ENCODE measurements around the gene RAPGEF5. TPM values are rescaled to one million over a fixed set of nuclear protein-coding genes. Genes with fewer than 3 reads are reported as not detected.

The RAPGEF5 gene
- total RNA-seq, 2 experiments from 2014 or later, result 0.60 to 0.69 TPM

DNA sequence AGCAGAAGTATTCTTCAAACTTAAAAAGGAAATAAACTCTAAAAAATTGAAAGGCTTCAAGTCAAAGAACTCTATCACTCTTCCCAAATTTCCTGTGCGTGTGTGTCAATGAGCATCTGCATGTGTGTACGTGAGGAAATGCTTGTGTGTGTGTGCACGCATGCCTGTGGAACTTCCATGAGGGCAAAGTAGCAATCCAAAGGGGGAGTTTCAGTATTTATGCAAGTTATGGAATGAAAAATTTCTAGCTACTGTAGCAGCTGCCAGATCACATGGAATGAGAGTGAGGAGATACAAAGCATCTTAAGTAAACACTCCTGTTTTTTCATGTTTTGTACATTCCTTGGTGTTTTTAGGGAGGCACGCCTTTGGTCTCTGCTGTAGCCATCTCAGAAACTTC, 152.6 kb downstream of the RAPGEF5 start:
- Mint-ChIP-seq H3K4me3 (no peak overlapping the region), H3K27me3 (peaks cover 9% of the 10 kb centered on the region), H3K9me3 (no peaks in the 10 kb centered on the region), H3K36me3 (ENCODE audit: low read depth) (no peaks in the 10 kb centered on the region), H3K4me1 (no peaks in the 10 kb centered on the region), H3K27ac (no peak overlapping the region)
- ChIA-PET CTCF (no interaction called here), POLR2A (no interaction called here)
- no peak for DNase-seq

DNA sequence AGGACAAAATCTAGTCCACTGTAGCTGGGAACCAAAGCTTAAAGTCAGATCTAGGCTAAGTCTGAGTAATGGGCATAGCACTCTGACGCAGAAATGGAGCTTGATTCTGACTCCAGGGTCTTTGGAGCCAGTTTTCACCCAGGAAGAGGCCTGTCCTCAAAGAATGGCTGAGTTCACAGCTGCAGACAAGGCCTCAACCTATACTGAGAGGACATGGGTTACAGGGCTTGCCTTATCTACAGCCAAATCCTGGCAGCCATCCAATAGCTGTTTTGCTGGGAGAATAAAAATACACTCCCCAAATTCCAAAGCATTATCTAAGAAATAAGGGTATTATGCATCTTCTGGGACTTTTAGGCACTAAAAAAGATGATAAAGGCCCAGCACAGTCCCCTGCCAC, 154.8 kb downstream of the RAPGEF5 start:
- no peaks in the 10 kb centered on the region for H3K9me3 Mint-ChIP-seq
- H3K27me3 Mint-ChIP-seq, result peaks cover 8% of the 10 kb centered on the region
- DNase-seq, result no peak
- ChIA-PET CTCF (interaction anchor here (1.1 kb wide), 1 partner anchor 9 kb away, joined by 3 read pairs; no protein-coding TSS in a partner anchor), POLR2A (no interaction called here)
- H3K4me3 Mint-ChIP-seq, result no peak overlapping the region
- no peaks in the 10 kb centered on the region for H3K4me1 Mint-ChIP-seq
- no peak overlapping the region for H3K27ac Mint-ChIP-seq
- no peaks in the 10 kb centered on the region for H3K36me3 Mint-ChIP-seq (ENCODE audit: low read depth)

DNA sequence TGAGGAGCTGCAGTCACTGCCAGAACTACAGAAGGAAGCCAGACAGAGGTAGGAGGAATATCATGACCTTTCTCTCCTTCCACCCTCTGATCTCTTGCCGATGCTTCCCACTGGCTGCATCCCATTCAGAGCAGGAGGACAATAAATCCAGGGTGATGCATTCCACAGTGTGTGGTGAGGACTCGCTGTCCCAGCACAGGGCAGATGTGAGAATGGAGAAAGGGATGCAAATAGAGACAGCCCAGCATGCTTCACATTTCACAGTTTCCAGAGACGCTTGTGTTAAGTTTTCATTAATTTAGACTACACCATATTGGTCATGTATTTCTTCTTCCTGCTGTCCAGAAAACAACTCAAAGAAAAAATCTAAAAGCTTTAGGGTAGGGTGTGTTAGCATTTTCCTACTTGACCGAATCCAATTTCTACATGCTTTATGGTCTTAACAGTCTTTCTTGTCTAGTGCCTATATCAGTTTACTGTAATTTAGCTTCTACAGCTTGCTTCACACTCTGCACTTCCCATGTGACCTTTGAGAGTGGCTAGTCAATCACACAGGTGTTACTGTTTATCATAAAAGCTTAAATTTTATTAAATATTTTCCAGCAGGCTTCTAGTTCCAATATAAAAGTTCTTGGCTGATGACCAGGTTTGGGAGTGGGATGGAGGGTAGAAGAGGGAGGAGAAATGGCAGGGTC, 155.6 kb downstream of the RAPGEF5 start:
- no peaks in the 10 kb centered on the region for H3K9me3 Mint-ChIP-seq
- no peak for DNase-seq
- peaks cover 8% of the 10 kb centered on the region for H3K27me3 Mint-ChIP-seq
- no peaks in the 10 kb centered on the region for H3K4me1 Mint-ChIP-seq
- H3K36me3 Mint-ChIP-seq (ENCODE audit: low read depth), result no peaks in the 10 kb centered on the region
- no peak overlapping the region for H3K27ac Mint-ChIP-seq
- no peak overlapping the region for H3K4me3 Mint-ChIP-seq
- POLR2A ChIA-PET, result no interaction called here
- CTCF ChIA-PET, result interaction anchor here (1.1 kb wide), 1 partner anchor 8 kb away, joined by 3 read pairs; no protein-coding TSS in a partner anchor

DNA sequence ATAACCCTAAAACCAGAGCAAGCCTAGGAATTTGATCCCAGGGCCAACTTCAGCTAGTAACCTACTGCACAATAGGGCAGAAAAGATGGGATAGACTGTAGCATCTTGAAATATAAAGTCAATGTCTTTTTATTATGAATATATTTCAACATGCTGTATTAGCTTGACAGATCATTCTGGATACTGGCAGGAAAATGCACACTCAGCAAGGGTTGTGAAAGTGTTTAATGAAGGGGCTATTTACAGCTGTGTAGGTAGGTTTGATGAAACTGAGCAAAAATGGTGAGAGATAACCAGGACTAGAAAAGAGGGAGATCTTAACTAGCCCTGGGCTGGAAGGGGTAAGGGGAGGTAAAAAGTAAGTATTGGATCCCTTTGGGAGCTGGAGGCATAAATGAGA, 156.2 kb downstream of the RAPGEF5 start:
- CTCF ChIA-PET, result no interaction called here
- no peak overlapping the region for H3K27ac Mint-ChIP-seq
- POLR2A ChIA-PET, result no interaction called here
- H3K4me3 Mint-ChIP-seq, result no peak overlapping the region
- H3K27me3 Mint-ChIP-seq, result peaks cover 7% of the 10 kb centered on the region
- H3K9me3 Mint-ChIP-seq, result no peaks in the 10 kb centered on the region
- H3K4me1 Mint-ChIP-seq, result no peaks in the 10 kb centered on the region
- DNase-seq, result no peak
- no peaks in the 10 kb centered on the region for H3K36me3 Mint-ChIP-seq (ENCODE audit: low read depth)

DNA sequence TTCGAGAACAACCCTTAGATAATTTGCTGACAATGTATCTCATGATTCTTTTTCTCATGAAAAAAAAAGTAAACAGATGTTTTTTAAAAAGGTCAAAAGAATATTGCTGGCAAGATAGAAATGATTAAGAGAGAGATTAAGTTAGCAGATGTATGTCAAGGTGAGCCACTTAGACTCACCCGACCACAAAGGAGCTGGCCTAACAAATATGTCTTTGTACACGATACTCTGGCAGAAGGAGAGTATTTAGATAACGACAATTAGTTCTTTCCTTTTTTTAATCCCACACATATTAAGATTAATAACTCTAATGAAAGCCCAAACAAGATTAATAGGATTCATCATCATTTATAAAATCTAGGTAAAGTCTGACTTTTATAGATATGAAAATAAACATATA, 156.7 kb downstream of the RAPGEF5 start:
- Mint-ChIP-seq H3K4me1 (no peaks in the 10 kb centered on the region), H3K4me3 (no peak overlapping the region), H3K9me3 (no peaks in the 10 kb centered on the region), H3K27me3 (peaks cover 6% of the 10 kb centered on the region), H3K36me3 (ENCODE audit: low read depth) (no peaks in the 10 kb centered on the region), H3K27ac (no peak overlapping the region)
- CTCF ChIA-PET, result no interaction called here
- POLR2A ChIA-PET, result no interaction called here
- DNase-seq, result no peak

DNA sequence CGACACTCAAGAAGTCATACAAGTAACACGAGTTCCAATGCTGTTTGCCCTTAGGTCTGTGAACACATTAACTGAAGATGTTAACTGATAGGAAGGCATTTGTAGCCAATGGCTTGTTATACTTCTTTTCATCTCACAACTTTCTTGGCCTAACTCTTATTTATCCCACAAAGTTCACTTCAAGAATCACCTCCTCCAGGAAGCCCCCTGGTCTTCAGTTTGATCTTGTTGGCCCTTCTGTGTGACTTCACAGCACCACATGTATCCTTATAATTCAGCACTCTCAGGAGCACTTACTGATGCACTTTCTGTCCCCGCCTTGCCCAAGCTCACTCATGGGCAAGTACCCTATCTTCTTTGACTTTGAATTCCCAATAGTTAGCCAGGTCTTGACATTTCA, 159.6 kb downstream of the RAPGEF5 start:
- no peak overlapping the region for H3K27ac Mint-ChIP-seq
- no peak overlapping the region for H3K4me3 Mint-ChIP-seq
- ChIA-PET CTCF (interaction anchor here (1.2 kb wide), 1 partner anchor 19 kb away, joined by 3 read pairs; no protein-coding TSS in a partner anchor), POLR2A (no interaction called here)
- peaks cover 4% of the 10 kb centered on the region for H3K27me3 Mint-ChIP-seq
- DNase-seq, result no peak
- no peaks in the 10 kb centered on the region for H3K36me3 Mint-ChIP-seq (ENCODE audit: low read depth)
- no peaks in the 10 kb centered on the region for H3K4me1 Mint-ChIP-seq
- no peaks in the 10 kb centered on the region for H3K9me3 Mint-ChIP-seq

DNA sequence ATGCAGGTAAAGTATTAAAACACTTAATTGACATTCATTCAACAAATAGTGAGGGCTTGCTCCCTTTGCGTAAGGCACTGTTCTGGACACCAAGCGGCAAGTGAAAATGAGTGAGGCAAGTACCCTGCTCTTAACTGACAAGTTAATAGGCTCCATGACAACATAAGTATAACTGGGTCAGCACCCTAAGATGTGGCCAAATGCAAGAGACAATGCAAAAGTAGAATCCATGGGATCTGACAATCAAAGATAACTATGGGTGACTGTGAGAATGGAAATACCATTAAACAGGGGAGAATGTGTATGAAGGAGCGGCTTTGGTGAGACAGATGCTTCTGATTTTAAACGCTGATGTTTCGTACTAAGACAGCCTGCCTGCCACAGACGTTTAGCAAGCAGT, 160.5 kb downstream of the RAPGEF5 start:
- H3K4me1 Mint-ChIP-seq, result no peaks in the 10 kb centered on the region
- no peak overlapping the region for H3K27ac Mint-ChIP-seq
- no peak for DNase-seq
- POLR2A ChIA-PET, result no interaction called here
- CTCF ChIA-PET, result no interaction called here
- no peak overlapping the region for H3K4me3 Mint-ChIP-seq
- H3K9me3 Mint-ChIP-seq, result no peaks in the 10 kb centered on the region
- H3K27me3 Mint-ChIP-seq, result peaks cover 4% of the 10 kb centered on the region
- no peaks in the 10 kb centered on the region for H3K36me3 Mint-ChIP-seq (ENCODE audit: low read depth)

DNA sequence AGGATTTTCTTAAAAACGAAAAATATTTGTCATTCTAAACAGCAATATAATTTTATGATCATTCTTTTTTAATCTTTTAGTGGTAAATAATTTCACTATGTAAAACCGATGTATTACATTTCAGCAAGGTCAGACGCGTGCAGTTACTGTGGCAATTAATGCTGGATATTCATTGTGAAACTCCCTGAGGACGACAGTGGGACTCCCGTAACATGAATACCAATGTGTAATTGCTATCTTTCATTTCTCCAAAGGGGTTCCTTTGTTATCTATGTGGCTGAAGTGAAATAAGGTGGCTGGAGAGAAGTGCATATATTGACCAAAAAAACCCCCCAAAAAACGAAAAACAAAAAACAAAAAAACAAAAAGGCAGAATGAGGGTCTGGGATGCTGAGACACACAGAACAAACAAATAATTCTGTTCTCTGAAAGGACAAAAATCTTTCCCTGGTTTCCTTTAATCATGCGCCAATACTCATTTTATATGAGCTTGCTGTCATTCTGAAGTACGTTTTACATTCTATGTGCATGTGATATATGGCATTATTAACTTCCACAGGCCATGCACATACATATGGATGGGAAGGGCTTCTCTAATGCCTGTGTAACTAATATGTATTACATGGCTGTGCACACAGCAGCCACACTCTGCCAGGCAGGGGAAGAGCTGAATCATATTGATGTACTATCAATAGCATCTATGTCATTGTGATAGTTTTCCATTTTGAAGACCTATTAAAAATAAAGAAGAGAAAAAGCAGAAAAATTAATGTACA, 161.4 kb downstream of the RAPGEF5 start:
- H3K4me3 Mint-ChIP-seq, result no peak overlapping the region
- CTCF ChIA-PET, result no interaction called here
- POLR2A ChIA-PET, result no interaction called here

DNA sequence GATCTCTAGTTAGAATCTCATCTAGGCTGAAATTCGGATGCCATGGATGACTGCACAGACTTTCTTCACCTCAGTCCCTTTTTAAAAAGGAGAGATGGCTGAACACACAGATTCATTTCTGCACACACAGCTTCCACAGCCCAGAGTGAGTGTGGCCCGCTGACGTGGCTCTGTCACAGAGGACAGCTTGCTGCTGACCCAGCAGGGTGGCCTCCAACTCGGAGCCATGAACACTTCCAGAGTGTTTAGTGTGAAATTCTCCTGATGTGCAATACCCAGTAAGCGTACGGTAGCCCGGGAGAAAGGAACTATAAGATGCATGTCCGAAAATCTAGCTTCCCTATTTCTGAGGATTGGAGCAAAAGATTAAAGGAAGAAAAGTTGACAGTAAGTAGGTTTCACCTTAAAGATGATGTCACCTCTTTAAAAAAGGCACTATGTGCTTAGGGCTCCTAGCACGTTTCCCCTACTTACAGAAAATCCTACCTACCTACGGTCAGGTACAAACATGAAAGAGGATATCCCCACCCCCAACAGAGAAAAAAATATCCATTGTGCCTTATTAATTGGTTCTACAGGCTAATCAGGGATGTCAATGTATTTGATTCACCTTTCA, 162.2 kb downstream of the RAPGEF5 start:
- no peak for DNase-seq
- no peak overlapping the region for H3K4me3 Mint-ChIP-seq
- no peaks in the 10 kb centered on the region for H3K27me3 Mint-ChIP-seq
- POLR2A ChIA-PET, result no interaction called here
- no peaks in the 10 kb centered on the region for H3K36me3 Mint-ChIP-seq (ENCODE audit: low read depth)
- H3K27ac Mint-ChIP-seq, result no peak overlapping the region
- H3K9me3 Mint-ChIP-seq, result no peaks in the 10 kb centered on the region
- CTCF ChIA-PET, result no interaction called here
- no peaks in the 10 kb centered on the region for H3K4me1 Mint-ChIP-seq

More for the DNA sequence above, 161.4 kb downstream of the RAPGEF5 start:
- Mint-ChIP-seq H3K27me3 (no peaks in the 10 kb centered on the region), H3K27ac (no peak overlapping the region), H3K36me3 (ENCODE audit: low read depth) (no peaks in the 10 kb centered on the region), H3K4me1 (no peaks in the 10 kb centered on the region), H3K9me3 (no peaks in the 10 kb centered on the region)
- DNase-seq, result no peak

DNA sequence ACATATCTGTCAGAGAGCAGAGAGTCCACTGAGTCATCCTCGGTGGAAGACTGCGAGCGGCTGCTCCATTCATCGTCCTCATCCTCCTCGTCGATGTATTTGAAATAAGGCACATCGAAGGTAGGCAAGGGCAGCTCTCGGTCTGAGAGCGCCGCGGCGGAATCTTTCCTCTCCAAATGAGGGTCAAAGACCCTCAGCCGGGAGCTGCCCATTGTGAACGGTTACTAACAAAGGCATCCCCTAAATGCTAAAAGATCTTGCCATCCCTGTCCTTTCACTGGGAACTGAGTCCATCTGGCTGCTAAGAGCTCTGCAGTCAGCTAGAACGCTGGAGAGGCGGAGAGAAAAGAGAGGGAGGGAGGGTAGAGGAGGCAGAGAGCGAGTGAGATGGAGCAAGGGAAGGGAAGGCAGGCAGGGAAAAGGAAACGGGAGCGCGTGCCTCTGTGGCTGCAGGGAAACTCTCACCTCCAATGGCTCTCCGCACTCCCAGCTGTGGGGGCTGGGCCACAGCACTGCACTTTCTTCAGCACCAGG, 163.4 kb downstream of the RAPGEF5 start:
- ChIA-PET CTCF (interaction anchor here (0.7 kb wide), 1 partner anchor 9 kb away, joined by 3 read pairs; no protein-coding TSS in a partner anchor), POLR2A (no interaction called here)
- DNase-seq, result no peak
- Mint-ChIP-seq H3K9me3 (no peaks in the 10 kb centered on the region), H3K27ac (no peak overlapping the region), H3K36me3 (ENCODE audit: low read depth) (no peaks in the 10 kb centered on the region), H3K27me3 (no peaks in the 10 kb centered on the region), H3K4me1 (no peaks in the 10 kb centered on the region), H3K4me3 (no peak overlapping the region)

DNA sequence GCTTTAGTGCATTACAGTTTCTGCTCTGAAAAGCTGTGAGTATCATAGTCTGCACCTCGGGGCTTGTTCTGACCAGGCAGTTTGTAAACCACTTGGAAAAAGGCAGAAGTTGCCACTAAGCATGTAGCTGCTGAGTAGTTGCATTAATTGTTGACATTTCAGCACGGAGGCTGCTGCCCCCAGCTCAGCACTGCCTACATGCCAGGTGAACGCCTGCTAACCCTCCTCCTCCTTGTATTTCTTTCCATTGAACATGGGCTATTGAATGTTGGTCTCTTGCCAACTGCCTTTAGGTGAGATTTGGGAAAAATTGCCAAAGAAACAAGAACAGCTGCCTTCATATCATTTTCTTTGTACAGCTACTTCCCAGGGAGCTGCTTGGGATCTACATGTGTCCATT, 164.2 kb downstream of the RAPGEF5 start:
- DNase-seq, result no peak
- CTCF ChIA-PET, result interaction anchor here (0.7 kb wide), 1 partner anchor 9 kb away, joined by 3 read pairs; no protein-coding TSS in a partner anchor
- H3K36me3 Mint-ChIP-seq (ENCODE audit: low read depth), result no peaks in the 10 kb centered on the region
- H3K27ac Mint-ChIP-seq, result no peak overlapping the region
- POLR2A ChIA-PET, result no interaction called here
- no peaks in the 10 kb centered on the region for H3K9me3 Mint-ChIP-seq
- H3K4me3 Mint-ChIP-seq, result no peak overlapping the region
- H3K27me3 Mint-ChIP-seq, result no peaks in the 10 kb centered on the region
- H3K4me1 Mint-ChIP-seq, result no peaks in the 10 kb centered on the region

DNA sequence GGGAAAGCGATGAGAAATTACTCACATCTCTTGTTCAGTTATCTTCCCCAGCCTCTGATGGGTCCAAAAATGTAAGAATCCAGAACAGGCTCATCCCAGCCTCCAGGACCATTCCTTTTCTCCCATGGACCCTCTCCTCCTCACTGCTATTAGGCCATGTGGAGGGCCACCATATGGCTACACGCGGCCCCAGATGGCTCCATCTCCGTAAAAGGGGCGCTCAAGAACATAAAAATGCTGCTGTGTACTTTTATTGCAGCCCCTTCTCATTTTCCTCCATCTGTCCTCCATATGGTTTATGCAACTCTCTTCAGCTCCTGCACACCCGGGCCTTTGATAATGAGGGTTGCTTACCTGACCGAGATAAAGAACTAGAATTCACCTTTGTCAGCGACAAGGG, 166.2 kb downstream of the RAPGEF5 start:
- Mint-ChIP-seq H3K27me3 (no peaks in the 10 kb centered on the region), H3K4me1 (no peaks in the 10 kb centered on the region), H3K36me3 (ENCODE audit: low read depth) (no peaks in the 10 kb centered on the region), H3K27ac (no peak overlapping the region), H3K9me3 (no peaks in the 10 kb centered on the region), H3K4me3 (no peak overlapping the region)
- POLR2A ChIA-PET, result interaction anchor here (0.8 kb wide), 1 partner anchor 63 kb away, joined by 3 read pairs; no protein-coding TSS in a partner anchor
- DNase-seq, result no peak
- CTCF ChIA-PET, result no interaction called here

DNA sequence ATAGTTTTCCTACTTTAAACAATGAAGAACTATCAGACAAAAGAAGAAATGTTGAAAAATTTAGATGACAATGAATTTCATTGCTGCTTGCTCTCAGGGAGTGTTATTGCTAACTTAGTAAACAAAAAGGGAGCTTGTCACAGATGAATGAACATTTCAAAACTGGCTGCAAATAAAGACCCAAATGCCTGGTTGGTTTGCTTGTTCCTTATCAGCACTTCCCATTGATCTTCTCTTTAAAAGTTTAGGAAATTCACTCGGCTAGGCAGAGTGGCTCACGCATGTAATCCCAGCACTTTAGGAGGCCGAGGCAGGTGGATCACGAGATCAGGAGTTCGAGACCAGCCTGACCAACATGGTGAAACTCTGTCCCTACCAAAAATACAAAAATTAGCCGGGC, 167.2 kb downstream of the RAPGEF5 start:
- no peak for DNase-seq
- POLR2A ChIA-PET, result no interaction called here
- no peaks in the 10 kb centered on the region for H3K9me3 Mint-ChIP-seq
- H3K4me3 Mint-ChIP-seq, result no peak overlapping the region
- H3K27me3 Mint-ChIP-seq, result peaks cover 8% of the 10 kb centered on the region
- CTCF ChIA-PET, result interaction anchor here (0.7 kb wide), 1 partner anchor 47 kb away, joined by 3 read pairs; no protein-coding TSS in a partner anchor
- H3K4me1 Mint-ChIP-seq, result no peaks in the 10 kb centered on the region
- no peaks in the 10 kb centered on the region for H3K36me3 Mint-ChIP-seq (ENCODE audit: low read depth)
- H3K27ac Mint-ChIP-seq, result no peak overlapping the region

Data from activated CD4-positive, alpha-beta T cell treated with anti-CD3 and anti-CD28 coated beads, Interleukin-2, amount 10 ng/mL, durations not matched to agents 7 days and 5 days (primary cell).